ENCODE data around the gene HSPA6. TPM values are rescaled to one million over a fixed set of nuclear protein-coding genes. Genes with fewer than 3 reads are reported as not detected.
"Not testable (repeated sequence)": the region's sequence is repeated elsewhere in the genome, so short reads cannot be mapped to it uniquely, and the experiment has no call there.

HSPA6 gene
- total RNA-seq = not detected
- polyA plus RNA-seq = not detected

DNA sequence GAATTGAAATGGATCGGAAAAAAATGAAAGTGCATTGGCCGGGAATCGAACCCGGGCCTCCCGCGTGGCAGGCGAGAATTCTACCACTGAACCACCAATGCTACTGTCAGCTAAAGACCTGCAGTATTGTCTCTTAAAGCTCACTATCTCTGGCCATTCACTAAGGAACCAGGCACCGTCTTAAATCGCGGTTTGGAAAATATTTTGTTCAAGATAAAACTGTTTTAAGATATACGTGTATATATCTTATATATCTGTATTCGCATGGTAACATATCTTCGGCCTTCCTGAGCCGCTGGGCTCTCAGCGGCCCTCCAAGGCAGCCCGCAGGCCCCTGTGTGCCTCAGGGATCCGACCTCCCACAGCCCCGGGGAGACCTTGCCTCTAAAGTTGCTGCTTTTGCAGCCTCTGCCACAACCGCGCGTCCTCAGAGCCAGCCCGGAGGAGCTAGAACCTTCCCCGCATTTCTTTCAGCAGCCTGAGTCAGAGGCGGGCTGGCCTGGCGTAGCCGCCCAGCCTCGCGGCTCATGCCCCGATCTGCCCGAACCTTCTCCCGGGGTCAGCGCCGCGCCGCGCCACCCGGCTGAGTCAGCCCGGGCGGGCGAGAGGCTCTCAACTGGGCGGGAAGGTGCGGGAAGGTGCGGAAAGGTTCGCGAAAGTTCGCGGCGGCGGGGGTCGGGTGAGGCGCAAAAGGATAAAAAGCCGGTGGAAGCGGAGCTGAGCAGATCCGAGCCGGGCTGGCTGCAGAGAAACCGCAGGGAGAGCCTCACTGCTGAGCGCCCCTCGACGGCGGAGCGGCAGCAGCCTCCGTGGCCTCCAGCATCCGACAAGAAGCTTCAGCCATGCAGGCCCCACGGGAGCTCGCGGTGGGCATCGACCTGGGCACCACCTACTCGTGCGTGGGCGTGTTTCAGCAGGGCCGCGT is at the start of gene HSPA6:
TSS of gene HSPA6 (plus strand) at position 724 of the 925 bp plus-strand sequence. CDS start at position 843, 119 bp downstream.
- peaks cover 58% of the 10 kb centered on the region for H3K27me3 Mint-ChIP-seq
- peaks cover 4 to 18% (median 7%) of the 10 kb centered on the region in 4 donors for H3K4me1 Mint-ChIP-seq
- not testable (repeated sequence) for H3K9me3 ChIP-seq (ENCODE audit: control insufficient read depth in 2 of 2, low read length in 2 of 2); H3K9me3 Mint-ChIP-seq; H3K36me3 ChIP-seq (ENCODE audit: control insufficient read depth, insufficient read depth, low read length); H3K4me1 ChIP-seq (ENCODE audit: control insufficient read depth, insufficient read depth, low read length, poor library complexity, severe bottlenecking); H3K27me3 ChIP-seq (ENCODE audit: control insufficient read depth, insufficient read depth, low read length); H3K27ac ChIP-seq (ENCODE audit: insufficient read depth, low read length, poor library complexity, severe bottlenecking); H3K36me3 Mint-ChIP-seq
- DNase-seq = peak; percentile 58 to 81 (median 77)
- peak within 1 kb of the TSS; percentile 77 for H3K4me3 ChIP-seq (ENCODE audit: low read depth, low read length)
- peak within 1 kb of the TSS; percentile 78 to 97 (median 85) for H3K27ac Mint-ChIP-seq
- ATAC-seq (ENCODE audit: low read depth in 2 of 2) = peak; percentile 53 to 55
- H3K4me3 Mint-ChIP-seq = peak within 1 kb of the TSS; percentile 89 to 94 (median 92)

DNA sequence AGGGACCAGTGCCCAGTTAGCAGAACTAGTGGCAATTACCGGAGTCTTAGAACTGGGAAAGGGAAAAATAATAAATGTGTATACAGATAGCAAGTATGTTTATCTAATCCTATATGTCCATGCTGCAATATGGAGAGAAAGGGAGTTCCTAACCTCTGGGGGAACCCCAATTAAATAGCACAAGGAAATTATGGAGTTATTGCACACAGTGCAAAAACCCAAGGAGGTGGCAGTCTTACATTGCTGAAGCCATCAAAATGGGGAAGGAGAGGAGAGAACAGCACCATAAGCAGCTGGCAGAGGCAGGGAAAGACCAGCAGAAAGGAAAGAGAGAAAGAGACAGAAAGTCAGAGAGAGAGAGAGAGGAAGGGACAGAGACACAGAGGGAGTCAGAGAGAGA is 46.6 kb upstream of the HSPA6 start:
- H3K27me3 Mint-ChIP-seq = peaks cover 34% of the 10 kb centered on the region
- H3K9me3 Mint-ChIP-seq; H3K27ac Mint-ChIP-seq; DNase-seq; H3K36me3 ChIP-seq (ENCODE audit: control insufficient read depth, insufficient read depth, low read length); H3K4me1 Mint-ChIP-seq; H3K4me3 Mint-ChIP-seq; H3K27me3 ChIP-seq (ENCODE audit: control insufficient read depth, insufficient read depth, low read length); H3K27ac ChIP-seq (ENCODE audit: insufficient read depth, low read length, poor library complexity, severe bottlenecking); H3K4me1 ChIP-seq (ENCODE audit: control insufficient read depth, insufficient read depth, low read length, poor library complexity, severe bottlenecking); H3K9me3 ChIP-seq (ENCODE audit: control insufficient read depth in 2 of 2, low read length in 2 of 2); ATAC-seq (ENCODE audit: low read depth in 2 of 2); H3K36me3 Mint-ChIP-seq; H3K4me3 ChIP-seq (ENCODE audit: low read depth, low read length): not testable (repeated sequence)

DNA sequence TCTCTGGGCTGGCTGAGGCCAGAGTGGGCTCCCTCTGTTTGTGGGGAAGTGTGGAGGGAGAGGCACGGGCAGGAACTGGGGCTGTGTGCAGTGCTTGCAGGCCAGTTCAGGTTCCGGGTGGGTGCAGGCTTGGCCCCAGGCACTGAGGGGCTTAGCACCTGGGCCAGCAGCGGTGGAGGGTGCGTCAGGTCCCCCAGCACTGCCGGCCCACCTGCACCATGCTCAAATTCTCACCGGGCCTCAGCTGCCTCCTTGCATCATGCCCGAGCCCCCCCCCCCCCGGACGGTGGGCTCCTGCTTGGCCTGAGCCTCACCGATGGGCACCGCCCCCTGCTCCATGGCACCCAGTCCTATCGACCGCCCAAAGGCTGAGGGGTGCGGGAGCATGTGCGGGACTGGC is 45.4 kb upstream of the HSPA6 start:
- Histone ChIP-seq H3K27ac (ENCODE audit: insufficient read depth, low read length, poor library complexity, severe bottlenecking) (no peak overlapping the region), H3K36me3 (ENCODE audit: control insufficient read depth, insufficient read depth, low read length) (no peaks in the 10 kb centered on the region), H3K27me3 (ENCODE audit: control insufficient read depth, insufficient read depth, low read length) (no peaks in the 10 kb centered on the region), H3K4me3 (ENCODE audit: low read depth, low read length) (no peak overlapping the region), H3K4me1 (ENCODE audit: control insufficient read depth, insufficient read depth, low read length, poor library complexity, severe bottlenecking) (no peaks in the 10 kb centered on the region), H3K9me3 (ENCODE audit: control insufficient read depth in 2 of 2, low read length in 2 of 2) (no peaks in the 10 kb centered on the region)
- peaks cover 7% of the 10 kb centered on the region for H3K36me3 Mint-ChIP-seq
- ATAC-seq (ENCODE audit: low read depth in 2 of 2) = no peak
- DNase-seq = no peak
- H3K27ac Mint-ChIP-seq = no peak overlapping the region
- H3K27me3 Mint-ChIP-seq = peaks cover 21% of the 10 kb centered on the region
- H3K9me3 Mint-ChIP-seq = peaks cover 0 to 7% (median 0%) of the 10 kb centered on the region in 7 donors
- no peaks in the 10 kb centered on the region for H3K4me1 Mint-ChIP-seq
- H3K4me3 Mint-ChIP-seq = no peak overlapping the region

DNA sequence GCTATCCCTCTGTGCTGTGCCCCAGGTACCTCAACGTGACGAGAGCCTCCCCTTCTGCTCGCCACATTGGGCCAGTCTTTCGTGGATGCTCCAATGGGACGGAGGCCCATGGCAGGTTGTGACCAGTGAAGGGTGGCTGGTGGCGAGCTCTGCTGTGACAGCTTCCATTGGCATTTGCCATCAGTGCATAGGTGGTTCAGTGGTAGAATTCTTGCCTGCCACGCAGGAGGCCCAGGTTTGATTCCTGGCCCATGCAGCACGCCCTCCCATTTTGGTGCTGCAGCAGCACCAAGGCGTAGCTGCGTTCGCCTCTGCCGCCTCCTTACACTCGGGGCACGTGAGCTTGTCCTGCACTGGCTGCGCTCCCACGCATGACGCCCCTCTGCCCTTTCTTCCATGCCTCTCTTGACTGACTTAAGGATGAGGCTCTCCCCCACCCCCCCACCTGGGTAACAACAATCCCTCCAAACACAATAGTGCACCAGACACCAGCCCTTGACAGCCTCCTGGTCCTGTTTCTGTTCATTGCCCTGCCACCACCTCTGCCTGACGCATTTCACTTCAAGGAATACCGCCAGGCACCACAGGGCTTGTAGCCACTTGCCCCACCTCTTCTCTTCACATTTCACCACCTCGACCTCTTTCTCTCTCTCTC is 43.8 kb upstream of the HSPA6 start:
- DNase-seq (no peak), ATAC-seq (ENCODE audit: low read depth in 2 of 2) (no peak)
- Histone ChIP-seq H3K27me3 (ENCODE audit: control insufficient read depth, insufficient read depth, low read length) (no peaks in the 10 kb centered on the region), H3K36me3 (ENCODE audit: control insufficient read depth, insufficient read depth, low read length) (no peaks in the 10 kb centered on the region), H3K27ac (ENCODE audit: insufficient read depth, low read length, poor library complexity, severe bottlenecking) (no peak overlapping the region), H3K4me1 (ENCODE audit: control insufficient read depth, insufficient read depth, low read length, poor library complexity, severe bottlenecking) (no peaks in the 10 kb centered on the region), H3K4me3 (ENCODE audit: low read depth, low read length) (no peak overlapping the region), H3K9me3 (ENCODE audit: control insufficient read depth in 2 of 2, low read length in 2 of 2) (no peaks in the 10 kb centered on the region)
- Mint-ChIP-seq H3K4me1 (no peaks in the 10 kb centered on the region), H3K36me3 (no peaks in the 10 kb centered on the region), H3K27ac (no peak overlapping the region), H3K27me3 (peaks cover 24% of the 10 kb centered on the region), H3K4me3 (no peak overlapping the region), H3K9me3 (peaks cover 0 to 3% (median 0%) of the 10 kb centered on the region in 7 donors)

DNA sequence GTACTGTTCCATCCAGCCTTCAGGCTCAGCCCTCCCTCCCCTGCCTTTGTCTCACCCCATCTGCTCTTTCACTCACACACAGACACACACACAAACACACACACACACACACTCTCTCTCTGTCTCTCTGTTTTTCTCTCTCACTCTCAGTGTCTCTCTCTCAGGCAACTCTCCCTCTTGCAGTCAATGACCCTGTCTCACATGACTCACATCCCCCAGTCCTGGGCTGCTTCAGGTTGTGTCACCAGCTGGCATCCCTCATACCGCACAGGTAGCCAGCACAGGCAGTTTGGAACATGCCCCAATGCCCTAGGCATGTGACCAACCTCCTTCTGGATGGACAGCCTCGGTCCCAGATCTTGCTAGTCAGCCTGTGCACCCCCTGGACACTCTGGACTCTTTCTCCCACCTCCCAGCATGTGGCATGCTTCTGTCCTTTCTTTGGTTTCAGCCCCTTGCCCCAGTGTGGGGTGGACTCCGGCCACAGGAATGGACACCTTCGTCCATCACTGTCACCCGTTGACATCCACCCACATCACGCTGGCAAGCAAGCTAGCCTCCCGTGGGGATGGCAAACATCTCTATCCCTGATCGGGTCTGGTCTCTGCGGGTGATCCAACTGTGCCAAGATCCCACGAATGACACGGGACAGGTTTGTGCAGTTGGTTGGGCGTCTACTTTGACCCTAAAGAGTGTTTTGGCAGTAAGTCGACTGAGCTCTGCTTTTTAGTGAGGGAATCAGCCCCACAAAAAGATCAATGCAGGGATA is 42.5 kb upstream of the HSPA6 start:
- H3K4me3 ChIP-seq (ENCODE audit: low read depth, low read length) = no peak overlapping the region
- no peaks in the 10 kb centered on the region for H3K9me3 Mint-ChIP-seq
- H3K36me3 Mint-ChIP-seq = no peaks in the 10 kb centered on the region
- no peaks in the 10 kb centered on the region for H3K4me1 Mint-ChIP-seq
- ATAC-seq (ENCODE audit: low read depth in 2 of 2) (no peak), DNase-seq (no peak)
- no peak overlapping the region for H3K27ac Mint-ChIP-seq
- no peaks in the 10 kb centered on the region for H3K9me3 ChIP-seq (ENCODE audit: control insufficient read depth in 2 of 2, low read length in 2 of 2)
- no peak overlapping the region for H3K4me3 Mint-ChIP-seq
- peaks cover 28% of the 10 kb centered on the region for H3K27me3 Mint-ChIP-seq
- no peaks in the 10 kb centered on the region for H3K36me3 ChIP-seq (ENCODE audit: control insufficient read depth, insufficient read depth, low read length)
- H3K27me3 ChIP-seq (ENCODE audit: control insufficient read depth, insufficient read depth, low read length) = no peaks in the 10 kb centered on the region
- H3K27ac ChIP-seq (ENCODE audit: insufficient read depth, low read length, poor library complexity, severe bottlenecking) = no peak overlapping the region
- no peaks in the 10 kb centered on the region for H3K4me1 ChIP-seq (ENCODE audit: control insufficient read depth, insufficient read depth, low read length, poor library complexity, severe bottlenecking)

DNA sequence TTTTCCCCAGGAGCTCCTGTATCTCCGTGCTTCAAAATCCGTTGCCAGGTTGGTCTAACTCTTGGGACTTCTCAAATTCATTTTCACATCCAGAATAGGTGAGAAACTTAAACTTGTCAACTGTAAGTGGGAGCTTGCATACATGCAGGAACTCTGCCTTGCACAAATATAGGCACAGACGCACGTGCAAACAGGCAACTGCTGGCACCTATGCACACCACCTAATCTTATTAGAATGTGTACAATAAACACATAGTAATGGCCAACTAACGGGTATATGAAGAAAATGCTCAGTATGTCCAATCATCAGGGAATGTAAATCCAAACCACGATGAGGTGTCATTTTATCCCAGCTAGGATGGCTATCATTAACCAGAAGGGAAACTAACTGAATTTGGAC is 41.7 kb upstream of the HSPA6 start:
- Mint-ChIP-seq H3K4me3 (no peak overlapping the region), H3K9me3 (no peaks in the 10 kb centered on the region)
- ATAC-seq (ENCODE audit: low read depth in 2 of 2) = no peak

DNA sequence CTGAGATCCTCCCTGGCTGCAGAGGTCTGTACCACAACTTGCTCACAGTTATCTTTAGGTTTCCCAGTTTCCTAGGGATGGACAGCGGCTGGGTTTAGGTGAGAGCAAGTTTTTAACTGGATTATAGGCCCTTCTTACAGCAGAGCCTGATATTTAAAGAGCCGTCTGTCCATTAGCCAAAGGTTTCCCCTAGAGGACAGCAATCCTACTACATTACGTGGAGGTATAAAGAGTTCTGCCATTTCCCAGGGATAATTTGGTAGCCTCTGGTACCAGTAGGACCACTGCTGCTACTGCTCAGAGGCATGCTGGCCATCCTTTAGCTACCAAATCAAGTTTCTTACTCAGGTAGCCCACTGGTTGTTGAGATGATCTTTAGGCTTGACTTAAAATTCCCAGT is 41.0 kb upstream of the HSPA6 start:
- no peak overlapping the region for H3K27ac ChIP-seq (ENCODE audit: insufficient read depth, low read length, poor library complexity, severe bottlenecking)
- peaks cover 31% of the 10 kb centered on the region for H3K27me3 Mint-ChIP-seq

More for the DNA sequence above, 41.7 kb upstream of the HSPA6 start:
- Mint-ChIP-seq H3K27ac (no peak overlapping the region), H3K36me3 (no peaks in the 10 kb centered on the region), H3K27me3 (peaks cover 34% of the 10 kb centered on the region), H3K4me1 (peaks cover 0 to 3% (median 0%) of the 10 kb centered on the region in 4 donors)
- H3K4me3 ChIP-seq (ENCODE audit: low read depth, low read length) = no peak overlapping the region
- no peak overlapping the region for H3K27ac ChIP-seq (ENCODE audit: insufficient read depth, low read length, poor library complexity, severe bottlenecking)
- H3K27me3 ChIP-seq (ENCODE audit: control insufficient read depth, insufficient read depth, low read length) = peaks cover 3% of the 10 kb centered on the region
- no peaks in the 10 kb centered on the region for H3K9me3 ChIP-seq (ENCODE audit: control insufficient read depth in 2 of 2, low read length in 2 of 2)
- no peak for DNase-seq
- H3K36me3 ChIP-seq (ENCODE audit: control insufficient read depth, insufficient read depth, low read length) = no peaks in the 10 kb centered on the region
- no peaks in the 10 kb centered on the region for H3K4me1 ChIP-seq (ENCODE audit: control insufficient read depth, insufficient read depth, low read length, poor library complexity, severe bottlenecking)

More for the DNA sequence above, 41.0 kb upstream of the HSPA6 start:
- Histone ChIP-seq H3K4me1 (ENCODE audit: control insufficient read depth, insufficient read depth, low read length, poor library complexity, severe bottlenecking) (no peaks in the 10 kb centered on the region), H3K9me3 (ENCODE audit: control insufficient read depth in 2 of 2, low read length in 2 of 2) (no peaks in the 10 kb centered on the region), H3K36me3 (ENCODE audit: control insufficient read depth, insufficient read depth, low read length) (no peaks in the 10 kb centered on the region), H3K4me3 (ENCODE audit: low read depth, low read length) (no peak overlapping the region), H3K27me3 (ENCODE audit: control insufficient read depth, insufficient read depth, low read length) (peaks cover 3% of the 10 kb centered on the region)
- no peak overlapping the region for H3K27ac Mint-ChIP-seq
- H3K9me3 Mint-ChIP-seq = no peaks in the 10 kb centered on the region
- H3K4me1 Mint-ChIP-seq = peaks cover 0 to 3% (median 0%) of the 10 kb centered on the region in 4 donors
- H3K36me3 Mint-ChIP-seq = no peaks in the 10 kb centered on the region
- no peak overlapping the region for H3K4me3 Mint-ChIP-seq
- no peak for DNase-seq
- ATAC-seq (ENCODE audit: low read depth in 2 of 2) = no peak

All from CD4-positive, CD25-positive, alpha-beta regulatory T cell (primary cell).